ENCODE data around the gene SPOCK1.

SPOCK1 gene

DNA sequence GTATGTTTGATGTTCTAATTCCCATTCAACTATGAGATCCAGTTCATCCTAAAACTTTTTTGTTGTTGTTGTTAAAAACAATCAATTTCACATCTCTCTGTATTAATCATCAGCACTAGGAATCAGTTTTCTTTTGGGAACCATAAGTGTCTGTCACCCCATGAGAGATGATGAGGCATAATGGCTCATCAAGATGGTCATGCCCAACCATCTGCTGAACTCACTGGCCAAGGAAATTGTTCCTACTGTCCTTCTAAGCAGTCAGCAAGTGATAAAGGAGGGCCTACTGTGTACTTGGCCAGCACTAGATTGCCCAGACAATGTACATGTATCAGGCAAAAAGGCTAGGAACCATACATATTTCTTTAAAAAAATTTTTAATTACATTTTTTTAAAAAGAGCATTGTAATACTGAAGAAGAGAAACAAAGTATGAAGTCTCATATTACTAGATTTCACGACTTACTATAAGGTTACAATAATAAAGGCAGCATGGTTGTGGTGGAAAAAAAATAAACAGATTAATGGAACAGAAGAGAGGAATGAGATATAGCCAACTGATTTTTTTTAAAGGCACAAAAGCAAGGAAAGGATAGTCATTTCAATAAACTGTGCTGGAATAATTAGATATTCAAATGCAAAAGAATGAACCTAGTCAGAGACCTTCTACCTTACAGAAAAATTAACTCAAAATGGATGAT lies 458.3 kb downstream of the SPOCK1 start:
- DNase-seq = no peak

DNA sequence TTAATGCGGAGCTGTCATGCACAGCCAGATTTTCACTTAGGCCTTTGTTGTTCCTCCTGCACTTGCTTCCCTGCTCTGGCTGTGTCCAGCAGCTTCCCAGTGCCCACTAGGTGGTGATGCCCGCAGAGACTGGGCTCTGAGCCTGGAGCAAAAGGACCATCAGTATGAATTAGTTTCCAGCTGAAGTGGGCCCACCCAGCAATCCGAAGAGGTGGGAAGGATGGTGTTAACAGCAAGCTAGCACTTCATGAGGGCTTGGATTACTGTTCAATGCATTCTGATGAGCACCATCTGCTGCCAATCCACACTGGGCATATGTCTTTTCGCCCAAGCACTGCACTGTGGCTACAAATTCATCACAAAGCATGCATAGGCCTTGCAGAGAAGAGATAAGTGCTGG lies 459.1 kb downstream of the SPOCK1 start:
- no peak for DNase-seq

GRCh38 chr5:137037848-137038247 lies 461.3 kb downstream of the SPOCK1 start:
- DNase-seq = no peak

GRCh38 chr5:137036640-137037039 lies 462.5 kb downstream of the SPOCK1 start:
- DNase-seq = no peak

GRCh38 chr5:137035480-137035878 lies 463.6 kb downstream of the SPOCK1 start:
- peak; percentile 8 for DNase-seq

GRCh38 chr5:137034764-137035479 lies 464.2 kb downstream of the SPOCK1 start:
- no peak for DNase-seq

DNA sequence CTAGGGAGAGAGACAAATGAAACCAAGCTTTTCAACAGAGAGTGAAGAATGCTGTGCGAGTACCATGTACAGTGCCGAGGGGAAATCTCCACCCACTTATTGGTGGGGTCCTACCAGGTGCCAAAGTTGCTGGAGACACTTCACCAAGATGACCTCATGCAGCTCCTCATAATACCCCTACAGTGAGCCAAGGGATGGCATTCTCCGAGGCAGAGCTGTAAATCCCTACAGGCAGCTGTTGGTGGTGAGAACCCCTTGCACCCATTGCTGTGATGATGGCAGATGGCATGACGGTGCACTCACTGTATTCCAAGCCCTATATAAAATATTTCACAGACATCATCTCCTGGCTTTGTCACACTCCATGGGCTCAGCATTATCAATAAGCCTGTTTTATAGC lies 464.9 kb downstream of the SPOCK1 start:
- no peak for DNase-seq

- DNase-seq = no peak
Observed at GRCh38 chr5:137032929-137033328, 466.2 kb downstream of the SPOCK1 start.

GRCh38 chr5:137027758-137028157 lies 471.4 kb downstream of the SPOCK1 start:
- DNase-seq = no peak

DNA sequence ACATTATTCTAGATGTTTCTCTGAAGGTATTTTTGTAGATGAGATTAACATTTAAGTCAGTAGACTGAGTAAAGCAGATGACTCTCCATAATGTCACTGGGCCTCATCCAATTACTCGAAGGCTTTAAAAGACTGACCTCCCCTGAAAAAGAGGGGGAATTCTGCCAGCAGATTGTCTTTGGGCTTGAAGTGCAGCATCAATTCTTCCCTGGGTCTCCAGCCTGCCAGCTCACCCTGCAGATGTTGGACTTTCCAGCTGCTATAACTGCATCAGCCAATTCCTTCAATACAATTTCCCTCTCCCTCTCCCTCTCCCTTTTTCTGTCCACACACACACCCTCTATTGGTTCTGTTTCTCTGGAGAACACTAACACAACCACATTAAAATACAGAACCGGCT lies 472.8 kb downstream of the SPOCK1 start:
- DNase-seq = no peak

DNA sequence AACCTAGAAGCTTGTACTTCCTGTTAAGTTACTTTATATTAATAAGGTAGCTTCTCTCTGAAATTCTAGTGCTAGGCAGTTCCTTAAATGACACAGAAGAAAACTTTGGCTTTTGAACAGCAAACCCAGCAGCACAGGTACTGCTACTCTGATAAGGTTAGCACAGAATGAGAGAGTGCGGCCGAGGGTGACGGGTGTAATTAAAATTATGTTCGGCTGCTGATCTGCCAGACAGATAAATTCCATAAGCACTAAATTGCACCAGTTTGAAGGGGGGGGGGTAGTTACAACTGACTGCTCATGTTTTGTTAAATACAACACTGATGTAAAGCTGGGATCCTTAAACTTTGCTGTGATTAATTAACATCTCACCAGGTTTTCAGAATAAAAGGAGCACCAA lies 475.1 kb downstream of the SPOCK1 start:
- DNase-seq = no peak

GRCh38 chr5:137023371-137023770 lies 475.8 kb downstream of the SPOCK1 start:
- DNase-seq = no peak

DNA sequence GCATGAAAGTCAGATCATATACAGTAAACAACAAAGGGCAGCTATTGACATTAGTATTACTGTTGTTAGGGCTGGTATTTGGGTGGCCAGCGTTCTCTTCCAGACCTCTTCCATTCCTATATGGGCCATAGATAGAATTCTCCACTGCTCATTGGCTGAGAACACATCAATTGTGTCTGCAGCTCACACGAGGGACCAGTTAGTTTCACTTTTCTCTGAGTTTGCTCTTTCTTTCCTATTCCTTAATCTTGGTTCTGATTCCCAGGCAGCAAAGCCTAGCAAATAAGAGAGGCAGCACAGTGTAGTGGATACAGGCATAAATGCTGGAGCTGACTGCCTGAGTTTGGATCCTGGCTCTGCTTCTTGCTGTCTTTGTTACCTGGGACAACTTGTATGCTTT lies 476.4 kb downstream of the SPOCK1 start:
- no peak for DNase-seq

DNA sequence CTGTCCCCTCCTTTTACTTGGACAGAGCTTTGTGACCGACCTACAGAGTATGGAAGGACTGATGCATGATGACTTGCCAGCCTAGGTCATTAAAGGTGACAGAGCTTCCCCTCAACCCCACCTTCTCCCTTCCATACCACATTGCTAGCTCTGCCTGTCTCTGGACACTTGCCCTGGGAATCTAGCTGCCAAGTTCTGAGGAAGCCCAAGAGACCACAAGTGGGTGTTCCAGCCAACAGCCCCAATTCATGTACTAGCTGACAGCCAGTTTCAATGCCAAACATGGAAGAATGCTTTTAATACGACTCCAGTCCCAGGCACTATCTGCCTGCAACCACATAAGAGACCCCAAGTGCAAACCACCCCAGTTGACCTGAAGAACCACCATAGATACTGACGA lies 477.1 kb downstream of the SPOCK1 start:
- DNase-seq = no peak

- DNase-seq = no peak
Observed at GRCh38 chr5:137019229-137019628, 479.9 kb downstream of the SPOCK1 start.

DNA sequence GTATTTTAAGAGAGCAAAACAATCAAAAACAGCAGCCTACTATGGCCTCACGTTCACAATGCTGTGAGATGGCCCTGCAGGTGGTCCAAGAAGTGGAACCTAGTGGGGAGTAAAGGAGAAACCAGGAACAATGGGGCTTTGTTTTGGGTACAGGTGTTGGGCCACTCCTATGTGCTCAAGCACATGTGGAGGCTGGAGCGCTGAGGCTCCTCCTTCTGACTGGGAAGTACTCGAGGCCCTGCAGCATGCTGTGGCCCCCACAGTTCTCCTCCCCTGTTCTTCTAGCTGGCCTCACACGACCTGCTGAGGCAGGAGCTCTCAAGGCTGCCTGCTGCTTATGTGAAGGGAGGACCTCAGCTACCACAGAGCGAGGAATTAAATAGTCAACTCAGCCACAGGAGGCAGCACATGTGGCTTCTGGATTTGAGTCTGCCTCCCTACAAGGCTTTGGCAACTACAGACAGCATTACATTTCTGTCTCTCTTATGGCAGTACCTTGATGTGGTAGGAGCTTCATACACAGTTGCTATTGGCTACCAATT lies 482.3 kb downstream of the SPOCK1 start:
- no peak for DNase-seq

GRCh38 chr5:137015540-137016116 lies 483.5 kb downstream of the SPOCK1 start:
- DNase-seq = no peak

GRCh38 chr5:137014731-137015130 lies 484.4 kb downstream of the SPOCK1 start:
- DNase-seq = no peak

GRCh38 chr5:137010226-137010625 lies 488.9 kb downstream of the SPOCK1 start:
- DNase-seq = no peak

GRCh38 chr5:137004279-137004678 lies 494.8 kb downstream of the SPOCK1 start:
- no peak for DNase-seq

DNA sequence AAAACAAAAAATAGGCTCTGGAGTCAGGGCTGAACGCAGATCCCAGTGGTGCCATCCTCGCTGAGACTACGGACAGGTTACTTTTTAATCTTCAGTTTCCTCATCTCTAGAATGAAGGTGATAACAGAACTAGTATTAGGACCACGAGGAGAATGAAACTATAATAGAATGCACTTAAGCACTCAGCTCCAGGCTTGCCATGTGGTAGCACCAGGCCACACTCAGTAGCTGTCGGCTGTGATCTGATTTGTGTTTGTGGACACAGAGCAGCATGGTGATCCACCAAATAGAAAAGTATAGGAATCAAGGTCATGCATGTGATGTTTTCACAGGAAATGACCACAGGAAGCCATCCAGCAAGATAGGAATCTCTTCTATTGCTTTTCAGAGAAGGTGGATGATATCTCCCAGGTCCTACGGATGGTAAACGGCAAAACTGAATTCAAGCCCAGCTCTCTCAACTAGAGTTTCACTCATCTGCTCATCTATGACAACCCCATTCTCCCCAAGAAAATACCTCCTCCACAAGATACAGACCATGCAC lies 498.0 kb downstream of the SPOCK1 start:
- DNase-seq = no peak

GRCh38 chr5:136999787-137000186 lies 499.3 kb downstream of the SPOCK1 start:
- DNase-seq = no peak

DNA sequence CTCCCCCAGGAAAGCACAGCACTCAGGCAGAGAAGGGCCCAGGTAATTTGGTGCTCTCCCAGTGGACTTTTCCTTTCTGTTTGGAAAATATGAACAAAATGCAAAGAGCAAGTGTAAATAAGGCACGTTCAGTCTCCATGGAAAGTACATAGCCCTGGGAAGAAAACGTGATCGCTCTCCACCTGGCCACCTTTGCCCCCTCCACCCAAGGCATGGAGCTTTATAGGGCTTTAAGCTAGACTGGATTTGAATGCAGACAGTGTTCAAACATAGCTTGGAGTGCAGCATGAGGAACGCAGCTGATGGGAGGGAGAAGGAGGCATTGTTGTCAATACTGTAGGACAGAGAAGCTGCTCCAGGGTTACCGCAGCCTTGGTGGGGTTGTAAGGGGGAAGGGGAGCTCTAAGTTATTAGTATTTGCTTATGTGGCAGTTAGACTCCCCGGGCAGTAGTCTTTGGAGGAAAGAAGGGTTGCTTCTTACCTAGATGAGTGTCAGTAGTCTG lies 500.2 kb downstream of the SPOCK1 start:
- DNase-seq = no peak

DNA sequence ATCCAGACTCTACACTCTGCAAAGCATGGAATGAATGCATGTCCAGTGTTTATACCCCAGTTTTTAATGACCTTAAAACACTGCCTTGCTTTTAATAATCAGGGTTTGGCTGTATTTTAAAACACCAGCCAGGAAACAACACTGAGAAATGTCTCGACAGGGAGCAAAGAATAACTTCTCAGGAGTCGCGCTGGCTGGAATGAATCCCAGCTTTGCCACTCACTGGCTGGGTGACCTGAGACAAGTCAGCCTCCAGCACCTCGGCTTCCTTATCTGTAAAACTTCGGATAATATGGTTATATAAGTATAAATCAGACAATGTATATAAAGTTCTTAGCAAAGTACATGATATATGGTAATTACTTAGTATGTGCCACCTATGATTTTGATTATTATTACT lies 505.0 kb downstream of the SPOCK1 start:
- no peak for DNase-seq
